ENCODE data around the gene SPRR5.

DNA sequence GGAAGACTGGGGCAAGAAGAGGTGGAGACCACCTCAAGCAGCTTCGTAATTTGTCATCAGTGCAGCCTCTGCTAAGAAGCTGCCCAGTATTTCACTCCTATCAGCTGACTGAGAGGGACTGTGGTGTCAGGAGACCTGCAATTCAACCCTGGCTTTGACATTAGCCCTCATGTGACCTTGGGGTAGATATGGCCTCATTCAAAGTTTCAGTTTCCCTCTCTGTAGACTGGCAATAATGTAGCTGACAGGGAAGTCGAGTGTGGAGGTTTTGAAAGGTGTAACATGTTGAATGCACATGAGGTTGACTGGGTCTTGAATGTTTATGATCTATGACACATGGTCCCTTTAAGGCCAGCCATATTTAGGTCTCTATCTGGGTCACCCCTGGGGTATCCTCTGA is 21.2 kb downstream of the SPRR5 start:
- no peak for TF ChIP-seq POLR2A (IDR thresholded peaks at IDR 0.05)
- TF ChIP-seq, protein P1, sequence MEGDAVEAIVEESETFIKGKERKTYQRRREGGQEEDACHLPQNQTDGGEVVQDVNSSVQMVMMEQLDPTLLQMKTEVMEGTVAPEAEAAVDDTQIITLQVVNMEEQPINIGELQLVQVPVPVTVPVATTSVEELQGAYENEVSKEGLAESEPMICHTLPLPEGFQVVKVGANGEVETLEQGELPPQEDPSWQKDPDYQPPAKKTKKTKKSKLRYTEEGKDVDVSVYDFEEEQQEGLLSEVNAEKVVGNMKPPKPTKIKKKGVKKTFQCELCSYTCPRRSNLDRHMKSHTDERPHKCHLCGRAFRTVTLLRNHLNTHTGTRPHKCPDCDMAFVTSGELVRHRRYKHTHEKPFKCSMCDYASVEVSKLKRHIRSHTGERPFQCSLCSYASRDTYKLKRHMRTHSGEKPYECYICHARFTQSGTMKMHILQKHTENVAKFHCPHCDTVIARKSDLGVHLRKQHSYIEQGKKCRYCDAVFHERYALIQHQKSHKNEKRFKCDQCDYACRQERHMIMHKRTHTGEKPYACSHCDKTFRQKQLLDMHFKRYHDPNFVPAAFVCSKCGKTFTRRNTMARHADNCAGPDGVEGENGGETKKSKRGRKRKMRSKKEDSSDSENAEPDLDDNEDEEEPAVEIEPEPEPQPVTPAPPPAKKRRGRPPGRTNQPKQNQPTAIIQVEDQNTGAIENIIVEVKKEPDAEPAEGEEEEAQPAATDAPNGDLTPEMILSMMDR (IDR thresholded peaks at IDR 0.05), result no peak
- no peak for TF ChIP-seq POLR2AphosphoS5 (IDR thresholded peaks at IDR 0.05; ENCODE audit: insufficient read depth in 1 of 2, low read depth in 1 of 2)

Measured in vagina (tissue), 2 donors.